GM23338 (cell line): ENCODE results near the gene FGFR3. TPM values are rescaled to one million over a fixed set of nuclear protein-coding genes. Genes with fewer than 3 reads are reported as not detected.
A peak's percentile ranks its signal among the peaks of the same experiment; 100 is the strongest.

ENCODE experiments used
- ATAC-seq: fragments of 200-7000 bp; cut with Tn5 transposase; 3 replicates; pipeline ENCODE4 v1.9.1; 2020
- DNase-seq: peaks from one replicate; pipeline ENCODE4 v3.0.0-alpha.2; 2015; ENCODE audit warnings: low spot score
- H2AFZ ChIP-seq: fragments of 200-600 bp; sonication (generic); 2 replicates; pipeline ENCODE4 v1.8.0; 2016; ENCODE audit warnings: antibody characterized with exemption, mild to moderate bottlenecking, moderate library complexity
- H3F3A ChIP-seq: fragments of 200-600 bp; sonication (generic); replicated peaks from 2 replicates; pipeline ENCODE4 v1.8.0; 2017; ENCODE audit warnings: antibody characterized with exemption, mixed run types, low read depth
- H3K27ac ChIP-seq: fragments of 200-600 bp; sonication (generic); 2 replicates; pipeline ENCODE4 v1.6.1; 2016; ENCODE audit warnings: low read depth
- H3K27me3 ChIP-seq: fragments of 200-600 bp; sonication (generic); 2 replicates; pipeline ENCODE4 v1.8.0; 2016; ENCODE audit warnings: mild to moderate bottlenecking, mixed run types, moderate library complexity; ENCODE audit not compliant: insufficient read depth
- H3K36me3 ChIP-seq: fragments of 200-600 bp; sonication (generic); 2 replicates; pipeline ENCODE4 v1.8.0; 2016; ENCODE audit warnings: mild to moderate bottlenecking; ENCODE audit not compliant: insufficient read depth
- H3K4me1 ChIP-seq: fragments of 200-600 bp; sonication (generic); 2 replicates; pipeline ENCODE4 v1.8.0; 2016; ENCODE audit warnings: mild to moderate bottlenecking, moderate library complexity; ENCODE audit not compliant: insufficient read depth
- H3K4me2 ChIP-seq: fragments of 200-600 bp; sonication (generic); 2 replicates; pipeline ENCODE4 v1.7.1; 2017; ENCODE audit warnings: mixed run types
- H3K4me3 ChIP-seq: fragments of 200-600 bp; sonication (generic); 2 replicates; pipeline ENCODE4 v1.6.1; 2016; ENCODE audit warnings: mixed run types
- H3K79me2 ChIP-seq: fragments of 200-600 bp; sonication (generic); replicated peaks from 2 replicates; pipeline ENCODE4 v1.8.0; 2017; ENCODE audit warnings: mild to moderate bottlenecking; ENCODE audit not compliant: insufficient read depth
- H3K9me2 ChIP-seq: fragments of 200-600 bp; sonication (generic); 2 replicates; pipeline ENCODE4 v1.8.0; 2017; ENCODE audit not compliant: insufficient read depth
- H4K20me1 ChIP-seq: fragments of 200-600 bp; sonication (generic); replicated peaks from 2 replicates; pipeline ENCODE4 v1.8.0; 2017; ENCODE audit warnings: mild to moderate bottlenecking; ENCODE audit not compliant: insufficient read depth
- H3K27ac Mint-ChIP-seq: 2 replicates; pipeline ENCODE4 v1.8.0; 2020; ENCODE audit warnings: inconsistent platforms, mild to moderate bottlenecking, moderate library complexity, mixed read lengths
- H3K27me3 Mint-ChIP-seq: 3 replicates; pipeline ENCODE4 v1.8.0; 2022; ENCODE audit warnings: low read depth, mild to moderate bottlenecking, moderate library complexity, mixed read lengths, inconsistent platforms; ENCODE audit not compliant: insufficient read depth, poor library complexity
- H3K36me3 Mint-ChIP-seq: 3 replicates; pipeline ENCODE4 v1.8.0; 2021; ENCODE audit warnings: low read depth, mild to moderate bottlenecking, inconsistent platforms, moderate library complexity, mixed read lengths
- H3K4me1 Mint-ChIP-seq: 3 replicates; pipeline ENCODE4 v1.8.0; 2020; ENCODE audit warnings: mild to moderate bottlenecking, inconsistent platforms, mixed read lengths
- H3K4me3 Mint-ChIP-seq: 3 replicates; pipeline ENCODE4 v1.8.0; 2021; ENCODE audit warnings: moderate library complexity, mild to moderate bottlenecking, inconsistent platforms, mixed read lengths
- H3K9me3 Mint-ChIP-seq: 3 replicates; pipeline ENCODE4 v1.8.0; 2020; ENCODE audit warnings: moderate library complexity, mild to moderate bottlenecking, inconsistent platforms, mixed read lengths
- ETS1 ChIP-seq: IDR thresholded peaks from 2 replicates; pipeline ENCODE4 v1.6.1; 2016; ENCODE audit warnings: antibody characterized with exemption
- EZH2 ChIP-seq: fragments of 200-600 bp; sonication (generic); IDR thresholded peaks from one replicate; pipeline ENCODE4 v1.8.0; 2017; ENCODE audit warnings: antibody characterized with exemption, mild to moderate bottlenecking, low read depth; ENCODE audit not compliant: unreplicated experiment
- EZH2phosphoT487 ChIP-seq: fragments of 200-600 bp; sonication (generic); IDR thresholded peaks from one replicate; pipeline ENCODE4 v1.8.1; 2018; ENCODE audit warnings: antibody characterized with exemption; ENCODE audit not compliant: unreplicated experiment
- NANOG ChIP-seq: IDR thresholded peaks from 2 replicates; pipeline ENCODE4 v1.6.1; 2016; ENCODE audit warnings: antibody characterized with exemption, borderline replicate concordance
- REST ChIP-seq: IDR thresholded peaks from one replicate; pipeline ENCODE4 v1.6.1; 2018; ENCODE audit warnings: antibody characterized with exemption; ENCODE audit not compliant: unreplicated experiment
- STAT1 ChIP-seq: IDR thresholded peaks from one replicate; pipeline ENCODE4 v1.6.1; 2016; ENCODE audit warnings: antibody characterized with exemption; ENCODE audit not compliant: unreplicated experiment
- ZNF331 ChIP-seq: fragments of 250-450 bp; sonication (Bioruptor Pico); IDR thresholded peaks from 2 replicates; pipeline ENCODE4 v1.5.0; 2020; ENCODE audit warnings: low read depth, mild to moderate bottlenecking, moderate library complexity
- polyA plus RNA-seq: library from polyadenylated mRNA; unstranded; fragments of >200 nt; fragmentation: Nextera tagmentation; extraction: Ambion mirVana; gene quantifications from 2 replicates; pipeline ENCODE4 v1.2.1, GENCODE V29; 2016
- total RNA-seq: library from RNA; depleted of rRNA; stranded (reverse); fragments of >200 nt; shearing (Covaris generic); gene quantifications from 2 replicates; pipeline ENCODE4 v1.2.3, GENCODE V29; 2014

FGFR3 gene
- total and polyA plus RNA-seq, 2 experiments from 2014 or later, result 3.6 to 17.4 TPM

GRCh38 chr4:1854752-1855151, 61.7 kb downstream of the FGFR3 start:
- H3K4me3 ChIP-seq, result peak overlapping the region; percentile 93
- peaks cover 22% of the 10 kb centered on the region for H3K4me1 Mint-ChIP-seq
- H2AFZ ChIP-seq, result no peak overlapping the region
- peaks cover 45% of the 10 kb centered on the region for H3K27me3 Mint-ChIP-seq
- peaks cover 8% of the 10 kb centered on the region; the same call in 1 of the 2 replicates for H3F3A ChIP-seq
- no peak for ATAC-seq
- H3K79me2 ChIP-seq, result peaks cover 40% of the 10 kb centered on the region
- no peak overlapping the region for H3K27ac Mint-ChIP-seq
- no peaks in the 10 kb centered on the region for H3K36me3 ChIP-seq
- H3K36me3 Mint-ChIP-seq, result peaks cover 5% of the 10 kb centered on the region; the same call in 2 of the 3 replicates
- no peaks in the 10 kb centered on the region for H3K9me2 ChIP-seq
- peaks cover 7% of the 10 kb centered on the region; the same call in 1 of the 2 replicates for H3K4me1 ChIP-seq
- H3K27me3 ChIP-seq, result peaks cover 43% of the 10 kb centered on the region
- no peak for DNase-seq
- H3K9me3 Mint-ChIP-seq, result no peaks in the 10 kb centered on the region; the same call in 1 of the 3 replicates
- H3K27ac ChIP-seq, result no peak overlapping the region
- peak overlapping the region; percentile 74 for H3K4me3 Mint-ChIP-seq
- TF ChIP-seq EZH2 (peak; percentile 23), REST (no peak)
- peak overlapping the region; percentile 93 for H3K4me2 ChIP-seq
- H4K20me1 ChIP-seq, result peaks cover 47% of the 10 kb centered on the region

GRCh38 chr4:1855333-1856070, 62.4 kb downstream of the FGFR3 start:
- Histone ChIP-seq H2AFZ (no peak overlapping the region; the same call in 1 of the 2 replicates), H3K4me1 (peaks cover 7% of the 10 kb centered on the region; the same call in 1 of the 2 replicates), H3K27me3 (peaks cover 50% of the 10 kb centered on the region), H3K79me2 (peaks cover 40% of the 10 kb centered on the region), H3K9me2 (no peaks in the 10 kb centered on the region), H3K4me3 (peak overlapping the region; percentile 93), H3K36me3 (no peaks in the 10 kb centered on the region), H3K4me2 (peak overlapping the region; percentile 93), H3K27ac (no peak overlapping the region), H3F3A (peaks cover 8% of the 10 kb centered on the region; the same call in 1 of the 2 replicates), H4K20me1 (peaks cover 48% of the 10 kb centered on the region)
- H3K4me1 Mint-ChIP-seq, result peaks cover 22% of the 10 kb centered on the region
- no peaks in the 10 kb centered on the region; the same call in 1 of the 3 replicates for H3K9me3 Mint-ChIP-seq
- H3K27me3 Mint-ChIP-seq, result peaks cover 50% of the 10 kb centered on the region
- ATAC-seq (peak; percentile 23), DNase-seq (no peak)
- H3K27ac Mint-ChIP-seq, result no peak overlapping the region
- peak overlapping the region; percentile 74 for H3K4me3 Mint-ChIP-seq
- peaks cover 5% of the 10 kb centered on the region; the same call in 2 of the 3 replicates for H3K36me3 Mint-ChIP-seq
- TF ChIP-seq EZH2 (no peak), STAT1 (no peak), NANOG (no peak), REST (no peak), ZNF331 (CRISPR knock-in tag) (no peak), ETS1 (no peak), EZH2phosphoT487 (no peak)
